ACC112 (cell line): ENCODE results near the gene FOXC2.

Experiments used
- H2AFZ ChIP-seq: fragments of 200-600 bp; sonication (generic); one replicate; pipeline ENCODE4 v1.6.0; 2017; ENCODE audit warnings: antibody characterized with exemption, low read length; ENCODE audit not compliant: unreplicated experiment
- H3K27ac ChIP-seq: fragments of 200-600 bp; sonication (generic); 2 replicates; pipeline ENCODE4 v1.5.1; 2014; ENCODE audit warnings: low read depth, mild to moderate bottlenecking, antibody characterized with exemption, low read length, moderate library complexity
- H3K27me3 ChIP-seq: fragments of 200-600 bp; sonication (generic); 2 replicates; pipeline ENCODE4 v1.6.1; 2014; ENCODE audit warnings: mild to moderate bottlenecking, antibody characterized with exemption, low read length, moderate library complexity, mixed read lengths; ENCODE audit not compliant: insufficient read depth
- H3K36me3 ChIP-seq: fragments of 200-600 bp; sonication (generic); 2 replicates; pipeline ENCODE4 v1.6.1; 2016; ENCODE audit warnings: mild to moderate bottlenecking, antibody characterized with exemption, low read length, moderate library complexity, mixed read lengths; ENCODE audit not compliant: insufficient read depth
- H3K4me1 ChIP-seq: fragments of 200-600 bp; sonication (generic); one replicate; pipeline ENCODE4 v1.6.1; 2016; ENCODE audit warnings: low read length, mixed read lengths; ENCODE audit not compliant: insufficient read depth, unreplicated experiment, control insufficient read depth
- H3K4me3 ChIP-seq: fragments of 200-600 bp; sonication (generic); 2 replicates; pipeline ENCODE4 v1.5.1; 2014; ENCODE audit warnings: mild to moderate bottlenecking, low read depth, low read length
- H3K79me2 ChIP-seq: fragments of 200-600 bp; sonication (generic); one replicate; pipeline ENCODE4 v1.6.0; 2016; ENCODE audit warnings: low read length; ENCODE audit not compliant: control insufficient read depth, unreplicated experiment, insufficient read depth

FOXC2 gene

DNA sequence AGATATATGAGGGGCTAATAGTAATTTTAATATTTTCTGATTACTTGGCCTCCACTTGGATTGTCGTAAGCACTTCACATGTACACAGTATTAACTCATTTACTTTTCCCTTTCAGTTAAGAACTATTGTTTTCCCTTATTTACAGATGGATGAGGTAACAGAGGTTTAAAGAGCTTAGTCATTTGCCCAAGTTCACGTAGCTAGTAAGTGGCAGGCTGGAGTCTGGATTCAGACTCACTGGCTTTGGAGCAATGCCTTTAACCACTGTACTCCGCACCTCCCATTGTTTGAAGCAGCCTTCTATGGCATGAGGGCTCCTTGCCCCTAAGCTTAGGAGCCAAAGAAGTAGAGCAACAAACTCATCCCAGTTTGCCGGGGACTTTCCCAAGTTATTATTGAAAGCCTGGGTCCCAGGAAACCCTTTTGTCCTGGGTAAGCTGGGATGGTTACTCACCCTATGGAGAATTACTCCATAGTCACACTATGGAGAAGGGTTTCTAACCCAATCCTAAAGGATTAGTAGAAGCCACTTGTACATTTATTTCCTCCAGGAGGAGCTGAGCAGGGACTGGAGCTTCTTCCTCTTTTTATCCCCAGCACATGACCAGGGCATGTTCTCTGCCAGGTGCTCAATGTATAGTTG is 24.0 kb downstream of the FOXC2 start:
- Histone ChIP-seq H3K36me3 (no peaks in the 10 kb centered on the region), H3K27ac (peak overlapping the region; percentile 80)

DNA sequence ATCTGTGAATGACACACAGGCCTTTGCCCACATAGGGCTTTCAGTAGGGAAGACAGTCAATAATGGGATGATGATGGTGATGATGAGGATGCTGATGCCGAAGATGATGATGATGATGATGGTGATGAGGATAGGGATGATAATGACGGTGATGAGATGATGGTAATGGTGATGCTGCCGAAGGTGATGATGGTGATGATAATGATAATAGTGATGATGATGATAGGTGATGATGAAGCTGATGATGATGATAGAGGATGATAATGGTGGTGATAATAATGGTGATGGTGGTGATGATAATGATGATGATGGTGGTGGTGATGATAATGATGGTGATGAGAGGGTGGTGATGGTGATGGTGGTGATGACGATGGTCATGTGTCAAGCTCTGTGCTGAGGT is 24.6 kb downstream of the FOXC2 start:
- no peaks in the 10 kb centered on the region for H3K79me2 ChIP-seq
- H3K4me3 ChIP-seq = no peak overlapping the region
- H3K27me3 ChIP-seq = no peaks in the 10 kb centered on the region
- H2AFZ ChIP-seq = no peak overlapping the region
- no peaks in the 10 kb centered on the region for H3K36me3 ChIP-seq
- peak overlapping the region; percentile 80; the same call in 1 of the 2 replicates for H3K27ac ChIP-seq
- peaks cover 36% of the 10 kb centered on the region for H3K4me1 ChIP-seq

More for the DNA sequence above, 24.0 kb downstream of the FOXC2 start:
- H3K4me3 ChIP-seq = no peak overlapping the region
- no peaks in the 10 kb centered on the region for H3K79me2 ChIP-seq
- peaks cover 43% of the 10 kb centered on the region for H3K4me1 ChIP-seq
- no peaks in the 10 kb centered on the region for H3K27me3 ChIP-seq
- H2AFZ ChIP-seq = no peak overlapping the region

DNA sequence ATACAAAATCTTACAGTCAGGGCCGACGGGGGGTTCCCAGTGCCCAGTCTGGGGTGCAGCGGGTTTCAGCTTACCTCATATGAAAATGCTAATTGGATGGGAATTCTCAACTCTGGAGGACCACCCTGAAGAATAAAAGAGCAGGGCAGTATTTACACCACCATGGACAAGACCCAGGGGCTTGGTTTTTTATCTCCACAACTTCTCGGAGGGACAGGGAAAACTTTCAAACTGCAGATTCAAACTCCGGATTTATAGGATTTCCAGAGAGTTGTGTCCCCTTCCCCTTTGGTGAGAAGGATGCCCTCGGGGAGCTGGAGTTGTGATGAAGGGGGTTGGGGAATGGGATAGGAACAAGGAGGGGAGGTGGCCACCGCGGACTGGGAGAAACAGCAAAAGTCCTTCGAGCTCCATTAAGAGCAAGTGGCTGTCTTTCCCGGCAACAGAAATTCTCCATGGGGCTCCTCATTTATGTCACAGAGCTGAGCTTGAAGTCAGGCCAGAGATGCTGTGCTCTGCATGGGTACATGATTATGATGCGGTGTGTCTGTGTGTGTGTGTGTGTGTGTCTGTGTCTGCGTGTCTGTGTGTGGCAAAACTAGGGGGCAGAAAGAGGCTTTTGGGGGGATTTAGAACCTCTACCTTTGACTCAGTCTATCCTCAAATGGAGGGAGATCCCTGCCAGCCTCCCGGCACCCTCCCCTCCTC is 27.4 kb downstream of the FOXC2 start:
- no peaks in the 10 kb centered on the region for H3K36me3 ChIP-seq
- H3K27ac ChIP-seq = no peak overlapping the region
- no peaks in the 10 kb centered on the region for H3K79me2 ChIP-seq
- peaks cover 23% of the 10 kb centered on the region for H3K4me1 ChIP-seq
- H3K4me3 ChIP-seq = no peak overlapping the region
- no peaks in the 10 kb centered on the region for H3K27me3 ChIP-seq
- no peak overlapping the region for H2AFZ ChIP-seq

DNA sequence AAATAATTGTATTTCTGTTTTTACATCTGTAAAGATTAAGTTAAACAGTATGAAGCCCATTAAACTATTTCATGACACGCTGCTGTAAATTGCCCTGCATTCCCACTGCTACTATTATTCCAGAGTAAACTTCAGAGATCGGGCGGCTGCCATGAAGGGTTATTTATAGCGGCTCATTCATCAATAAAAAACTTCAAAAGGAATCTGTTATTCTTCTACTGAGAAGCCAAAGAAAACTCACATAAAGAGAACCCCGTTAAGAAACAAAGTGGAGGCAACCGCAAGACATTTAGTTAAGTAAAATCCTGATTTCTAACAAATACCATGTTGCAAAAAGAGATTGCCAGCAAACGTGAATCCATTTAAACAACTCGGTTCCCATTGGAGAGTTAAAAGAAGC is 28.1 kb downstream of the FOXC2 start:
- Histone ChIP-seq H3K27me3 (no peaks in the 10 kb centered on the region), H3K79me2 (no peaks in the 10 kb centered on the region), H3K36me3 (no peaks in the 10 kb centered on the region), H2AFZ (no peak overlapping the region), H3K27ac (no peak overlapping the region), H3K4me3 (no peak overlapping the region), H3K4me1 (peaks cover 17% of the 10 kb centered on the region)

DNA sequence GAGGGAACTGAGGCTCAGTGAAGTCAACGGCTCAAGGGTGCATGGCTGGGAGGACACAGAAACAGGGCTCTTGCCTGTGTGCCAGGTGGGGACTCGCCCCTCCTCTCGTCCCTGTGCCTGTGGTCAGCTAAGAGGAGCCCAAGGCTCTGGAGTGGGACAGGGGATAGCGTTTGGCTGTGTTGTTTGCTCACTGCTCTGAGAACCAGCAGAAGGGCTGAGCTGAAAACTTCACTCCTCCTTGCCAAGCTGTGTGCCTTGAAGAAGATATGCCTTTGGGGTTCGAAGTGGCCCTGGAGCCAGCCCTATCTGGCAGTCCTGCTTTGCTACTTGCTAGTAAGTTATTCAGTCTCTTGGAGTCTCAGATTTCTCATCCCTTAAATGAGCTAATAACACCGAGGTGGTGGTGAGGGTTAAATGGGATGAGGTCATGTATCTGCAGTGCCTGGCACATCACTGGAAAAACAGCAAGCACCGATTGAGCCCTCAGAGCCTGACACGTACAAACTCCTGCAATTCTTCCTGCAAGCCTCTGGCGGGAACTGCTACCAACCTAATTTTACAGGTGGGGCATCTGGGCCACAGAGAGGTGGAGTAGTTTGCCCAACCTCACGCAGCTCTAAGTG is 29.5 kb downstream of the FOXC2 start:
- no peaks in the 10 kb centered on the region for H3K27me3 ChIP-seq

DNA sequence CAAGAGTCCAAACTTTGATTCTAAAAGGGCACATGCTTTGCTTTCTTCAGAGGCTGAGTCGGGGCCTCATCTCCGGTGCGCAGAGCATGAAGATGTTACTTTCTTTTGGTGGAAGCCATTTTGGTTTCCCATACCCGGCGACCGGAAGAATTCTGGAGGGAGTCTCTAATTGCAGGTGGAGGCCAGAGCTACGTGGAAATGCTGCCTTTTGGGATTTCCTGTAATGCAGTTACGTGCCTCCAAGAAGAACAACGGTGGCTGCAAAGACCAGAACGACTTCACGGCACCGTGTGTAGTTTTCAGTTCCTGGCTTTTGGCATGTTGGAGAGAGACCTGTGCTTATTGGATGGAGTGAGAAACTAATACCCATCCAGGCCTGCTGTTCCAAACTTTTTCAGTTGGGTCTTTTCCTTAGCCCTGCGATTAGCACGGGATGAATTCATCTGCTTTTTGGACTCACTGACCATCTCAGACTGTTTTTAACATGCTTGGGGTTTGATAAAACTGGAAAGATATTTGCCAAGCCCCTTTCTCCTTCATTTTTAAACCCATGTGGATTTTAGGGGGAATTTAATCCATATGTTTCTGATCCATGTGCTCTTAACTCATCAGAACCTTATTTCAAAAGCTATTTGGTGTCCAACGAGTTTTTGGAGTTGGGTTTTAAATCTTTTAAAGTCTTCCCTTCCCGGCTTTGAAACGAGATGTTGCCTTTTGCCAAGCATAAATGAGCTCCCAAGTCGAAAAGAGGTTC is 30.7 kb downstream of the FOXC2 start:
- no peaks in the 10 kb centered on the region for H3K4me1 ChIP-seq
- no peak overlapping the region for H3K27ac ChIP-seq

More for the DNA sequence above, 29.5 kb downstream of the FOXC2 start:
- Histone ChIP-seq H3K79me2 (no peaks in the 10 kb centered on the region), H2AFZ (no peak overlapping the region), H3K36me3 (no peaks in the 10 kb centered on the region), H3K4me3 (no peak overlapping the region), H3K27ac (no peak overlapping the region), H3K4me1 (peaks cover 3% of the 10 kb centered on the region)

DNA sequence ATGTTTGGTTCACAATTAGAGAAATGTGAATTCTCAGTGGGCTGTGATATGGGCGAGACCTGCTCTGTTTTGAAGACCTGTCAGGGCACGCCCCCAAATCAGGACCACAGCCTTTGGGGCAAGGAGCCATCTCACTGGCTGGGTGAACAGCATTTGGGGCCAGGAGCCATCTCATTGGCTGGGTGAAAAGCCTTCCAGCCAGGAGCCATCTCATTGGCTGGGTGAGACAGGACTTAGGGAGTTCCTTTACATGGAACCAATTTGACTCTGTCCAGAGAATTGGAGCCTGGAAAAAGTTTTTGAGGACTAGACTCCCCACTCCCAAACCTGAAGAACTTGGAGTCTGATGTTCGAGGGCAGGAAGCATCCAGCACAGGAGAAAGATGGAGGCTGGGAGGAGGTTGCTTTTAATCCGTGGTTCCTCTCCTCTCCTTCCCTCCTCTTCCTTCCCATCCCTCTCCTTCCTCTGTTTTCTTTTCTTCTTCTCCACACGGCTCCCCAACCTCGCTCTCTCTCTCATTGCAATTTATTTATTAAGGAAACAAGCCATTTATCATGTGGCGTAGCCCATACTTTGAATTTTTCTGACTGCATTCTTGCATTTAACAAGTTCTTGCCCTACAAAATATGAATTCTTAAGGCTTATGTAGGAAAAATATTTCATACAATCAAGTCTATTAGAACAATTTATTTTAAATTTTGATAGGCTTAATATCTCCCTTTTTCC is 31.4 kb downstream of the FOXC2 start:
- Histone ChIP-seq H3K27ac (no peak overlapping the region), H3K36me3 (no peaks in the 10 kb centered on the region), H2AFZ (no peak overlapping the region), H3K27me3 (no peaks in the 10 kb centered on the region), H3K4me3 (no peak overlapping the region), H3K4me1 (no peaks in the 10 kb centered on the region), H3K79me2 (no peaks in the 10 kb centered on the region)

More for the DNA sequence above, 30.7 kb downstream of the FOXC2 start:
- Histone ChIP-seq H3K79me2 (no peaks in the 10 kb centered on the region), H3K36me3 (no peaks in the 10 kb centered on the region), H3K4me3 (no peak overlapping the region), H3K27me3 (no peaks in the 10 kb centered on the region), H2AFZ (no peak overlapping the region)

DNA sequence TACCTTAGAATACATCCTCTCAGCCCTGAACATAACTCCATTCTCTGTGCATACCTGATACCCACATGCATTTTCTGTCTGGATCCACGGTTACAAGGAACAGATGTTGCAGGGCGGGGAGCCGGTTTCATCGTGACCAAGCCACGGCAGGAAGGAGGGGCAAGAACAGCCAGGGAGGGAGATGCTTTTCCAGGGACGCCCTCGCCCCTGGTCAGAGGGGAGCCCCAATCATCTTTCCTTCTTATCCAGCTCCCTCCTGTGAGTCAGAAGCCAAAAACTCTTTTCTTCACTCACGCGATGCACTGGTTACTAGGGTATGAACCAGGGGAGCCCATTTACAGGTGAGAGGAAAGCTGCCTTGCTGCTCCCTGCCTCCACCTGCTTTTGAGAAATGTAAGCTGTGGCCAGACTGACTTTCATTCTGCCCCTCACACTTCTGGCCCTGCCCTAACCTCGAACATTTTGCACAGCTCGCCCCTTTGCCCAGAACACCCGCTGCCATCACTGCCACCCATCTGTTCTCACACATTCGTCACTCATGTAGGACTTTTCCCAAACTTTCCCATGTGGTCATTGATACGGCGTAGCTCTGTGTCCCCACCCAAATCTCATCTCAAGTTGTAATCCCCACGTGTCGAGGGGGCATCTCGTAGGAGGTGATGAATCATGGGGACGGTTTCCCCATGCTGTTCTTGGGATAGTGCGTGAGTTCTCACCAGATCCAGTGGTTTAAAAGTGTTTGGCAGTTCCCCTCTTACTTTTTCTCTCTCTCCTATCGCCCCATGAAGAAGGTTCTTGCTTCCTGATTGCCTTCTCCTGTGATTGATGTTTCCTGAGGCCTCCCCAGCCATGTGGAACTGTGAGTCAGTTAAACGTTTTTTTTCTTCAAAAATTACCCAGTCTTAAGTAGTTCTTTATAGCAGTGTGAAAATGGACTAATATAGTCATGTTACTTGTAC is 32.3 kb downstream of the FOXC2 start:
- H3K27ac ChIP-seq = no peak overlapping the region

DNA sequence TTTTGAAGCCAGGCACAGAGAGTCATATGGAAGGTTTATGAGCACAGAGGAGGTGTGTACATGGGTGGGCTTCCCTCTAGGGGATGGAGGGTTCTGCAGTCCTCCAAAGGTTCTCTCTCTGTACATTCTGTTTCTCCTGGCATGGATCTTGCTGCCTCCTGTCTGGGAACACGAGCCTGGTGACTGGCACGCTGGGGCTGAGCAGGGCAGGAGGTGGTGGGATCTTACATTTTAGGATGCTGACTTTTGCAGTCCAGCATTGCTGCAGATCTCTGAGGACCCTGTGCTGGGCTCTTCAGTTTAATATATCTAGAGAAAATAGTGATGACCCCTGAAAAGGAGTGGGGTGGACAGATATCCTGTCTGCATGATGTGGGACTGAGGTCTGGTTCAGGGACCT is 34.7 kb downstream of the FOXC2 start:
- Histone ChIP-seq H3K4me3 (no peak overlapping the region), H3K27ac (no peak overlapping the region), H3K27me3 (no peaks in the 10 kb centered on the region), H3K4me1 (no peaks in the 10 kb centered on the region), H2AFZ (no peak overlapping the region), H3K36me3 (no peaks in the 10 kb centered on the region), H3K79me2 (no peaks in the 10 kb centered on the region)

More for the DNA sequence above, 32.3 kb downstream of the FOXC2 start:
- no peaks in the 10 kb centered on the region for H3K79me2 ChIP-seq
- no peaks in the 10 kb centered on the region for H3K27me3 ChIP-seq
- no peak overlapping the region for H2AFZ ChIP-seq
- no peak overlapping the region for H3K4me3 ChIP-seq
- no peaks in the 10 kb centered on the region for H3K4me1 ChIP-seq
- H3K36me3 ChIP-seq = no peaks in the 10 kb centered on the region
